KOPT-K1 (cell line): ENCODE measurements around the gene RUVBL2.

ENCODE experiments used
- H3K27ac ChIP-seq: fragments of 200-600 bp; sonication (generic); 2 replicates; pipeline ENCODE4 v1.5.1; 2016; ENCODE audit warnings: antibody characterized with exemption, mild to moderate bottlenecking, low read depth, low read length; ENCODE audit not compliant: poor library complexity, severe bottlenecking
- H3K36me3 ChIP-seq: fragments of 200-600 bp; sonication (generic); 2 replicates; pipeline ENCODE4 v1.5.1; 2017; ENCODE audit warnings: antibody characterized with exemption, mild to moderate bottlenecking, low read length, moderate library complexity; ENCODE audit not compliant: insufficient read depth
- H3K9me3 ChIP-seq: fragments of 200-600 bp; sonication (generic); 2 replicates; pipeline ENCODE4 v1.5.1; 2017; ENCODE audit warnings: antibody characterized with exemption, low read length, mild to moderate bottlenecking; ENCODE audit not compliant: insufficient read depth, poor library complexity, severe bottlenecking

The RUVBL2 gene

GRCh38 chr19:48991873-48992580, 1.7 kb upstream of the RUVBL2 start:
- no peaks in the 10 kb centered on the region for H3K9me3 ChIP-seq
- H3K36me3 ChIP-seq, result peaks cover 21% of the 10 kb centered on the region; the same call in 1 of the 2 replicates
- H3K27ac ChIP-seq, result peak overlapping the region; percentile 89

DNA sequence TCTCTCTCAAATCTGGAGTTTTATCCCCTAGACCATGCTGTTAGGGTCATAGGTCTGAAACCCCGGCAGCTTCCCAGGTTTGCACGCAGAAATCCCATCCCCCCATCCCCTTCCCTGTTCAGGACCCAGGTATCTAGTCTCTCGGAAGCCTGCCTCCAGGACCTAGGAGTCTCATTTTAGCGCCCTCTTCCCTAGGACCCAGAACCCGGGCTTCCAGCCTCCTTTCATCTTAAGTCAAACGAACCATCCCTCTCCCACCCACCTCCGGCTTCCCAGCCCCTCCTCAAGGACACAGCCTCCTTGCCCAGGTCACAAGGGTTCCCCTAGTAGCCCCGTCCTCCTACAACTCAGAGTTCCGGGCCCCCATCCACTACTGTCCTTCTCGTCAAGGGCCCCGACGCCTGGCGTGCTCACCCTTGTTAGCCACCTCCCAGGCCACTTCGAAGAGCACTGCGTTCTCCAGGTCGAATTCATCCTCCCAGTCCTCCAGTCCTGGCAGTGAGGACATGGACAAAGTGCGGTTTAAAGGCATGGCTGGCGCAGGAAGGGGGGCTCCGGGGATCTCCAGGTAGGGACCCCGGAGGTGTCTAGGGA, 1.0 kb upstream of the RUVBL2 start:
- Histone ChIP-seq H3K9me3 (no peaks in the 10 kb centered on the region), H3K27ac (peak overlapping the region; percentile 89), H3K36me3 (peaks cover 21% of the 10 kb centered on the region; the same call in 1 of the 2 replicates)

GRCh38 chr19:48994035-48994386, 324 bp downstream of the RUVBL2 start:
- Histone ChIP-seq H3K36me3 (peaks cover 12% of the 10 kb centered on the region; the same call in 1 of the 2 replicates), H3K27ac (peak overlapping the region; percentile 89), H3K9me3 (no peaks in the 10 kb centered on the region)

DNA sequence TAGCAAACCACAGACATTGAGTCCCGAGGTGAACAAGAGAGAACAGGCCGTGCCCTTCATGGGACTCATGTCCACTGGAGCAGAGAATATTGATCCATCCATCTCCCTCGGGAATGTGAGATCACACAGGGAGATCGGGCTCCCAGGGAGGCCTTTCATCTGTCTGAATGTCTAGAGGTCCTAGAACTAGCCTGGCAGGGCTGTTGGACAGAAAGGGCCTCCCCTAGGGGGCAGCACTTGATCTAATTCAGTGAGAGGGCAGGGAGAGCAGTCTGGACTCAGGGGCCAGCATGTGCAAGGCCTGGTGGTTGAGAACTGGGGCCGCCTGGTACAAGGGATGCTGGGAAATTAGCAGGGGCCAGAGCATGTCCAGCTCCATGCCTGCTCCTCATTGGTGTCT, 4.3 kb downstream of the RUVBL2 start:
- H3K36me3 ChIP-seq, result peaks cover 28% of the 10 kb centered on the region
- H3K27ac ChIP-seq, result no peak overlapping the region
- no peaks in the 10 kb centered on the region for H3K9me3 ChIP-seq

- Histone ChIP-seq H3K9me3 (no peaks in the 10 kb centered on the region), H3K36me3 (peaks cover 46% of the 10 kb centered on the region), H3K27ac (no peak overlapping the region)
Observed at GRCh38 chr19:48999481-49000325, 6.0 kb downstream of the RUVBL2 start.

- Histone ChIP-seq H3K9me3 (no peaks in the 10 kb centered on the region), H3K27ac (no peak overlapping the region), H3K36me3 (peaks cover 73% of the 10 kb centered on the region)
Observed at GRCh38 chr19:49004133-49004532, 10.4 kb downstream of the RUVBL2 start.

DNA sequence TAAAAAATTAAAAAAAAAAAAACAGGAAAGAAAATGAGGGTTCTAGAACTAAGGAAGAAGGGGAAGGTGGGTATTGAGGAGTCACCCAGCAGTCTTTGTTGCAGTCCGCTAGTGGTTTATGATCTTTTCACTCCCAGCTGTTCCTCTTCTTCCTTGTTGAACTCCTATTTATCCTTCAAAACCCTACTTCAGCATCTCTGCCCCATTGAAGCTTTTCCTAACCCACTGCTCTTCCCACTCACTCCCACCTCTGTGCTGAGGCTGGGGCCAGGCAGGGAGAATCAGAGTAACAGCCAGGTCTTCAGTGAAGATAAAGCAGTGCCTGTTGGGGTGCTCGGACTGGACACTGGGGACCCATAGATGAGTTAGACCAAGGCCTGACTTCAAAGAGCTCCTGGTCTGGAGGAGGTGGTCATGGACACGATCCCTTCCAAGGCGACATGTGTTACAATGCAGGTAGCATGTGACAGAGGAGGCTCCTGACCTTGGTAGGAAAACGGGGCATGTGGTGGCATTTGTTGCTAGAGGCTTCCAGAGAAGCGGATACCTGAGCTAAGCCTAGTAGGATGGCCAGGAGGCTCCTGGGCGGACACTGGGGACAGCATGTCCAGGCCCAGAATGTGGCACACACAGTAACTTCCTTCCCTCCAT, 11.4 kb downstream of the RUVBL2 start:
- Histone ChIP-seq H3K9me3 (no peaks in the 10 kb centered on the region), H3K27ac (no peak overlapping the region), H3K36me3 (peaks cover 73% of the 10 kb centered on the region)

DNA sequence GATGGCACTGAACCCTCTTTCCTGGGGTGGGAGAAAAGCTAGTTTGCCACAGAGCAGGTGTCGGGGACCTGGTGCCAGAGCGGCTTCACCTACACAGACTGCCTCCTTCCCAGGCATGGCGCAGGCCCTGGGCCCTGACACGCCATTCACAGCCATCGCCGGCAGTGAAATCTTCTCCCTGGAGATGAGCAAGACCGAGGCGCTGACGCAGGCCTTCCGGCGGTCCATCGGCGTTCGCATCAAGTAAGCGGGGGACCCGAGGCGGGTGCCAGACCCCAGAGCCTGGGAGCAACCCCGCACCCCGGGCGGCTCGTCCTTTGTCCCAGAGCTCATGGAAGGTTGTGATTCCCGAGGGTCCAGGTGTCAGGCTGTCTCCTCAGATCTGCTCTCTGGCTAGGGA, 13.2 kb downstream of the RUVBL2 start:
- H3K27ac ChIP-seq, result no peak overlapping the region
- H3K36me3 ChIP-seq, result peaks cover 87% of the 10 kb centered on the region
- H3K9me3 ChIP-seq, result no peaks in the 10 kb centered on the region

DNA sequence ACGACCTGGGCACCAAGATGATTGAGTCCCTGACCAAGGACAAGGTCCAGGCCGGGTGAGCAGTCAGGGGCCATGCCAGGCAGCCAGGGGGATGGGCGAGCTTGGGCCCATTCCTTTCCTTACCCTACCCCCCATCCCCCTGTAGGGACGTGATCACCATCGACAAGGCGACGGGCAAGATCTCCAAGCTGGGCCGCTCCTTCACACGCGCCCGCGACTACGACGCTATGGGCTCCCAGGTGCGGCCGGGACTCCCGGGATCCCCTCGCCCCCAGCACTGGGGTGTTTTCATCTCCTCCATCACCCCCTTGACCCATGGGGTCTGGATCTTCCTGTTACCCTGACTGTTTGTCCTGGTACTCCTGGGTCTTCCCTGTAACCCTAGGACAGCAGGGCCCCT, 16.1 kb downstream of the RUVBL2 start:
- Histone ChIP-seq H3K9me3 (no peaks in the 10 kb centered on the region), H3K36me3 (peaks cover 87% of the 10 kb centered on the region), H3K27ac (no peak overlapping the region)

- no peak overlapping the region for H3K27ac ChIP-seq
- H3K36me3 ChIP-seq, result peaks cover 87% of the 10 kb centered on the region
- H3K9me3 ChIP-seq, result no peaks in the 10 kb centered on the region
Observed at GRCh38 chr19:49010453-49010852, 16.8 kb downstream of the RUVBL2 start.

- Histone ChIP-seq H3K9me3 (no peaks in the 10 kb centered on the region), H3K36me3 (peaks cover 87% of the 10 kb centered on the region), H3K27ac (no peak overlapping the region)
Observed at GRCh38 chr19:49011194-49011593, 17.5 kb downstream of the RUVBL2 start.

GRCh38 chr19:49014123-49014869, 20.6 kb downstream of the RUVBL2 start:
- Histone ChIP-seq H3K36me3 (peaks cover 80% of the 10 kb centered on the region), H3K9me3 (no peaks in the 10 kb centered on the region), H3K27ac (no peak overlapping the region)

- no peaks in the 10 kb centered on the region for H3K9me3 ChIP-seq
- no peak overlapping the region for H3K27ac ChIP-seq
- H3K36me3 ChIP-seq, result peaks cover 74% of the 10 kb centered on the region
Observed at GRCh38 chr19:49014870-49015255, 21.2 kb downstream of the RUVBL2 start.

DNA sequence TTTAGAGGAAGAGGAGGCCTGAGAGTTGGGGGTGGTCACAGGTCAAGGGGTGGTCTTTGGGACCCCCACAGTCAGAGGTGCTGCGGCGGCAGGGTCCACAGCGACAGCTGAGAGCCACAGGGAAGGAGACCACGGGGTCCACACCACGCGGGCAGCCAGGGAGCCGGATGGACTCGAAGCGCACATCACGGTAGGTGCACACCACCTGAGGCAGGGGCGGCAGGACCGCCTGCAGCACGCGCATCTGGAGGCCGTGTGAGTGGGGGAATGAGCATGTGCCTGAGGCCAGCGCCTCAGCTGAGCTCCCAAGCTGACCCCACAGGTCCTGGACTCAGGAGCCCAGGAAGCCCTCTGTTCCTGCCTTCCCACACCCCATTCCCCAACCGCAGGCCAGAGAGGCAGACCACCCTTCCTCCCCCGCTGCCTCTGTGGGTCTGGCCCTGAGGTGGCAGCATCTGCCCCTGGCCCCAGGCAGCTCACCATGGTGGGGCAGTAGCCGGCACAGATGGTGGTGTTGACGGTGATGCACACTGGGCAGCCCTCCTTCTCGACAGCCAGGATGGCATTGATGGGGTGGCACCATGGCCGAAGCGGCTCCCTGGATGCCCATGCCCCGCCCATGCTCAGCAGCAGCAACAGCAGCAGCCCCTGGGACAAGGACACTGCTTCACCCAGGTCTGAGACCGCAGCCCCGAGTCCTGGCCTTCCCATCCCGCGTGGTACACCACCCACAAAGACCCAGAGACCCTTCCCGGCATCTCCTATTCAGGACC, 22.6 kb downstream of the RUVBL2 start:
- no peak overlapping the region for H3K27ac ChIP-seq
- no peaks in the 10 kb centered on the region for H3K9me3 ChIP-seq
- peaks cover 60% of the 10 kb centered on the region for H3K36me3 ChIP-seq
